Islet of Langerhans (tissue), 1 donor: Measurements from ENCODE around the gene HMOX2.

ENCODE experiments used
- FAIRE-seq: peaks from one replicate; lab custom pipeline; 2011; peaks lifted over from hg19 to GRCh38; lab: Jason Lieb, UNC

The HMOX2 gene, protein sequence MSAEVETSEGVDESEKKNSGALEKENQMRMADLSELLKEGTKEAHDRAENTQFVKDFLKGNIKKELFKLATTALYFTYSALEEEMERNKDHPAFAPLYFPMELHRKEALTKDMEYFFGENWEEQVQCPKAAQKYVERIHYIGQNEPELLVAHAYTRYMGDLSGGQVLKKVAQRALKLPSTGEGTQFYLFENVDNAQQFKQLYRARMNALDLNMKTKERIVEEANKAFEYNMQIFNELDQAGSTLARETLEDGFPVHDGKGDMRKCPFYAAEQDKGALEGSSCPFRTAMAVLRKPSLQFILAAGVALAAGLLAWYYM

GRCh38 chr16:4475880-4476788 is at the start of gene HMOX2:
Gene HMOX2 (plus strand): TSS chr16:4476398. CDS start chr16:4505525, 29,127 bp downstream.
- no peak for FAIRE-seq

GRCh38 chr16:4426722-4427372 is 49.4 kb upstream of the HMOX2 start:
- FAIRE-seq: no peak

GRCh38 chr16:4428500-4428899 is 47.7 kb upstream of the HMOX2 start:
- no peak for FAIRE-seq

- no peak for FAIRE-seq
These were observed 45.2 kb upstream of the HMOX2 start for GRCh38 chr16:4431023-4431422.

DNA sequence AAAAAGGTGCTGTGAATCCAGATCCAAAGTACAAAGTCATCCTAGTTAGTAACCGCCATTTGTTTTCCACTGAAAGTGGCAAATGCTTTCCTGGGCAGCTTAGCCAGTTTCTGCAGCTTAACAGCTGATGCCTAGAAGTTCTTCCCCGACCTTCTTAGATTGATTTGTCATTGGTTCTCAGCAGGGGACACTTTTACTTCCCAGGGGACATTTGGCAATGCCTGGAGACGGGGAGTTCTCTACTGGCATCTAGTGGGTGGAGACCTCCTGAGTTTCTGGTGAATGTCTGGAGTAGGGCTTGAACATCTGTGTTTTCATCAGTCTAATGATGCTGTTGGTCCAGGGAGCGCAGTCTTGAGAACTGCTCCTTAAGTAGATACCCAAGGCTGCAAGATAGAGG is 43.0 kb upstream of the HMOX2 start:
- no peak for FAIRE-seq

- FAIRE-seq: no peak
These were observed 42.0 kb upstream of the HMOX2 start for GRCh38 chr16:4433914-4434787.

DNA sequence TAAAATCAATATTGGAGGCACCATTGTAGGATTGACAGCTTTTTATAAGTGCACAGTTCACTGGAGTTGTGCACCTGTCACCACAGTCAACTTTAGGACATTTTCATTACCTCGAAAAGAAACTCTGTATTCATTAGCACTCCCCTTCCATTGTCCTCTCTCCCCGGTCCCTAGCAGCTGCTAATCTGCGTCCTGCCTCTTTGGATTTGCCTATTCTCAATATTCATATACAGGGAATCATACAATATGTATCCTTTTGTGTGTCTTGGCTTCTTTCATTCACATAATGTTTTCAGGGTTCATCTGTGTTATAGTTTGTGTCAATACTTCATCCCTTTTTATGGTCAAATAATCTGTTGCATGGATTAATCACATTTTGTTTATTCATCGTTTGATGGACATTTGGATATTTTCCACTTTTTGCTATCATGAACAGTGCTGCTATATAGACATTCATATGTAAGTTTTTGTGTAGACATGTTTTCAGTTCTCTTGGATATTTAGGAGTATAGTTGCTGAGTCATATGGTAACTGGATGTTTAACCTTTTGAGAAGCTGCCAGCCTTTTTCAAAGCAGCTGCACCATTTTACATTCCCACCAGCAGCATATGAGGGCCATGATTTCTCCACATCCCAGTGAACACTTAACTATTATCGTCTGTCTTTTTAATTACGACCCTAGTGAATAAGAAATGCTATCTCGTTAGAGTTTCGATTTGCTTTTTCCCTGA is 40.7 kb upstream of the HMOX2 start:
- no peak for FAIRE-seq

DNA sequence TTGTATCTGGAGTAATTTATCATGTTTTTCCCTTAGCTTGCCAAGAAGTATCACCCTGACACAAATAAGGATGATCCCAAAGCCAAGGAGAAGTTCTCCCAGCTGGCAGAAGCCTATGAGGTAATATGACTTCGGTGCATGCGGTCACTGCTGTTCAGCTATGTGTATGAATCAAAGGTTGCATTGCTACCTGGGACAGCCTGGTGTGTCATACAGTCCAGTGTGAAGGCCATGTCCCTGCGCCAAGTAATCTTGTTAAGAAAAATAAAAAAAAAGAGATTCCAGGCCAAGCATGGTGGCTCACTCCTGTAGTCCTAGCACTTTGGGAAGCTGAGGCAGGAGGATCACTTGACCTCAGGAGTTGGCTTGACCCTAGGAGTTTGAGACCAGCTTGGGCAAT is 38.8 kb upstream of the HMOX2 start:
- FAIRE-seq: no peak

GRCh38 chr16:4442371-4442770 is 33.8 kb upstream of the HMOX2 start:
- FAIRE-seq: no peak

- FAIRE-seq: no peak
These were observed 32.9 kb upstream of the HMOX2 start for GRCh38 chr16:4443271-4443670.

- FAIRE-seq: no peak
These were observed 32.2 kb upstream of the HMOX2 start for GRCh38 chr16:4443986-4444385.

GRCh38 chr16:4450430-4450829 is 25.8 kb upstream of the HMOX2 start:
- FAIRE-seq: no peak

GRCh38 chr16:4450931-4451519 is 25.2 kb upstream of the HMOX2 start:
- FAIRE-seq: no peak

- no peak for FAIRE-seq
These were observed 23.5 kb upstream of the HMOX2 start for GRCh38 chr16:4452674-4453073.

GRCh38 chr16:4454623-4455022 is 21.6 kb upstream of the HMOX2 start:
- FAIRE-seq: no peak

- no peak for FAIRE-seq
These were observed 21.1 kb upstream of the HMOX2 start for GRCh38 chr16:4455081-4455480.

DNA sequence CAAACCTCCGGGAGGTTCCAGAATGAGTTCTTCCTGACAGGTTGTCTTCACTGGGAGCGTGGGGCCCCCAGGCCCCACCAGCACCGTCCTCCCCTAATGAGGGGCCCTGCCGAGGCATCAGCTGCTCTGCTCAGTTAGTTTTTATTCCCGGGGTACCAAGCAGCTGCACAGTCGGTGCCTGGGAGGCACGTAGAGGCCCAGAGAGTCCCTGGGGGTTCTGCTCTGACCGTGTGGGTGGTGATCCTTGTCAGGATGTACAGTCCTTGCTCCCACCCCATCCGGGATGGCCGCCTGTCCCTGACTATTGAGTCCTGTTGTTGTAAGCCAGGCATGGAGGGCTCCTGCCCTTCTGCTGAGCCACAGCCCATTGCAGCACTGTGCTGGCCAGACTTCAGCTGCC is 20.2 kb upstream of the HMOX2 start:
- FAIRE-seq: no peak

DNA sequence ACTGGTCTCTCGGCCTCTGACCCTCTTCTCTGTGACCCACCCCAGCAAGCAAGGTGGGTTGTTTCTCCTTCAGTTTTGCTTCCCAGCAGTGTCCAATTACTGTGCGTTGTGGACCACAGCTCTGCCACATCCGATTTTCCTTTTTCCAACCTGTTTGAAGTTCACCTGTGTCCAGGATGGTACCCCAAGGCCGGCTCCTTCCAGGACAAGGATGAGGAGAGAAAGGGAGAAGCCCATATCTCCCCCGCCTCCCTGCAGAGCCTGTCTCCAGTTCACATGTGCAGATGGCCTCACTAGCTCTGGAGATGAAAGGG is 15.3 kb upstream of the HMOX2 start:
- FAIRE-seq: no peak

DNA sequence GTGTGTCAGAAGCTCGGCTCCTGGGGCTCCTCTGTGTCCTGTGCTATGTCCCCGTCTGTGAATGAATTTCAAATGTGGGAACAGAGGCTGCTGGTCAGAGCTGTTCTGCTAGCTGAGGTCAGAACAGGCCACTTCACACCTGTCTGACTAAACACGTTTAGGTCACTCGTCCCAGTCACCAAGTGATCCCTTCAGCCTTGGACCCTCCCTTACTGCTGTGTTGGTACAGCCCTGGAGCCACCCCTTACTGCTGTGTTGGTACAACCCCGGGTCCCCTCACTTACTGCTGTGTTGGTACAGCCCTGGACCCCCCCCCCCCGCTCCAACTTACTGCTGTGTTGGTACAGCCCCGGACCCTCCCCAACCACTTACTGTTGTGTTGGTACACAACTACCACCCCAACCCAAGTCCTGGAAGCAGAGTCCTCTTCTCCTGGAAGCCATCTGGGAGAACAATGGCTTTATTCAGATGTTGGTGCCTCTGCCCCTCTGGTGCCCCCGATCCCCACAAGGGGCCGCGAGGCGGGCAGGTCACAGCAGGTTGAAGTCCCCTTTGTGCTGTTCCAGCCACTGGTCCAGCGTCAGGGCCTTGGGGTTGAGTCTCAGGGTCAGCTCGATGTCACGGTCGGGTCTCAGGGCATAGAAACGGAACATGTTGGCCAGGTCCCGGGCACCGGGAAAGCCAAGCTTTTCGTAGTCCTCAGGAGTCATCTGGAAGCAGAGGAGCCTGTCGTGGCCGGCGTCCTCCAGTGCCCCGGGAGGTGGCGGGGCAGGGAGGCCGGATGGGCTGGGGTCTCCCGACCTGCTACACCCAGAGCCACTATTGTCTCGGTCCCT is 14.7 kb upstream of the HMOX2 start:
- no peak for FAIRE-seq

DNA sequence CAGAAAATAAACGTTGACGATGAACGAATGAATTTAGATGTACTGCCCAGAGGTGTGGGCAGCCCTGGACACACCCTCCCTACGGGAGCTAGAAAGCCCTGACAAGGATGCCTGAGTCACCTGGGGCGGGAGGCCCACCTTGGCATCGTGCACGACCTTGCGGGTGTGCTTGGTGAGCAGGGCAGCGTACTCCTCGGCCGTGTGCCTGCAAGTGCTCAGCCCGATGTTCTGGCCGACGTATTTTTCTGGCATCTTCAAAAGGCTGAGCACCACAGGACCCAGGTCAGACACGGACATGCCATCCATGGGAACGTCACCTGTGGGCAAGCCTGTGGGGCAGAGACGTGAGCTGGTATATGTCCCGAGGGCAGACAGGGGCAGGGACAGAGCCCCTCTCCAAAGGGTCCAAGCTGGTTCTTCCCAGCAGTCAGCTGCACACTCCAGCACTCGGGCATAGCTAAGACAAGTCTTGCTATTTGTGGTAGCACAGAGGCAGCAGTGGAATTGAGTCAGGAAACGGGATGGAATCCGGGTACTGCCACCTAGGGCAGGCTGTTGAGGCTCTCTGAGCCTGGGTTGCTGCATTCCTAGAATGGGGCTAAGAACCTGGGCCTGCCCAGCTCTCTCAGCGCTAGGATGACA is 12.6 kb upstream of the HMOX2 start:
- no peak for FAIRE-seq
